Stimulated activated CD8-positive, alpha-beta memory T cell treated with anti-CD3 and anti-CD28 coated beads, Interleukin-2, amount 100 ng/mL, for 48 hours (primary cell): ENCODE measurements around the gene CD300LF.

Experiments
- DNase-seq, 2 donors: peaks; one replicate each; pipeline ENCODE4 v3.0.0-alpha.2; 2020; ENCODE audit warnings: low read depth in 2 of 2

The CD300LF gene

DNA sequence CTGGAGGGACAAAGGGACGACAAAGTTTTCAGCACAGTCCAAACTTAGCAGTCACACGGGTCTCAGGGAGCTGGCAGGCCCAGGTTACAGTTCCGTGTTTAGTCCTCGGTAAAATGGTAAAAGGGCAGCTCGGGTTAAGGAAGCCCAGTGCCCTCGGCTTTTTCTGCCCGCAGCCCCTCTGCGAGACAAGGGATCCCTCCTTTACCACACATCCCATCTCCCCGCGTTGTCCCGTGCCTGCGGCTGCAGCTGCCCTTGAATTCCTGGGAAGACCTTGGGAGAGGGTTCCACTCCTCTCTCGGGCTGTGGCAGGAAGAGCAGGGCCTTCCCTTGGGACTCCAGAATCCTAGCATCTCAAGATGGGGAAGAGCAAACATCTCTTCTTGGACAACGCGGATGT is 17.1 kb upstream of the CD300LF start:
- DNase-seq, result no peak

DNA sequence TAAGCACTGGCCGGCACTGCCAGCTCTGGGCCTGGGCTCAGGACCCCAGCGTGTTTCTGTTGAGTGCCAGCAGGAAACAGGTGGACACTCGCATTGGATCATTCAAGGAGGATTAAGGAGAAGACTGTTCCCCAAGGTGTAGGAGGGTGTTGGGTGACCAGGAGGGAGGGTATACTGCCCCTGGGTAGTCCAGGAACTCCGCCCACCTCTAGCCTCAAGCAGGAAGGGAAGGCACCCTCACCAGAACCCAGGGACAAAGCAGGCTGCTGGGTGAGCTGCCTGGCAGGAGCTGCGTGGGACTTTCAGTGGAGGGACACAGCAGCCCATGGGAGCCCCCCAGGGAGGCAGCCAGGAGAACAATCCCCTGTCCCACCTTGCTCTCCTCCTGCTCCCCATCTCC is 16.6 kb upstream of the CD300LF start:
- DNase-seq, result no peak

DNA sequence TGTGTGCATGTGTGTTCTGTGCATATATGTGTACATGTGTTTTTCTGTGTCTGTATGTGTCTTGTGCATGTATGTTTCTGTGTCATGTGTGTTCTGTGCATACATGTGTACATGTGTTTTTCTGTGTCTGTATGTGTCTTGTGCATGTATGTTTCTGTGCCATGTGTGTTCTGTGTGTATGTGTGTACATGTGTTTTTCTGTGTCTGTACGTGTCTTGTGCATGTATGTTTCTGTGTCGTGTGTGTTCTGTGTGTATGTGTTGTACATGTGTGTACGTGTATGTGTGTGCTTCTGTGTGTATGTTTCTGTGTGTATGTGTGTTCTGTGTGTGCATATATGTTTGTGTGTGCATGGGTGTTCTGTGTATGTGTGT is 16.0 kb upstream of the CD300LF start:
- DNase-seq, result no peak

DNA sequence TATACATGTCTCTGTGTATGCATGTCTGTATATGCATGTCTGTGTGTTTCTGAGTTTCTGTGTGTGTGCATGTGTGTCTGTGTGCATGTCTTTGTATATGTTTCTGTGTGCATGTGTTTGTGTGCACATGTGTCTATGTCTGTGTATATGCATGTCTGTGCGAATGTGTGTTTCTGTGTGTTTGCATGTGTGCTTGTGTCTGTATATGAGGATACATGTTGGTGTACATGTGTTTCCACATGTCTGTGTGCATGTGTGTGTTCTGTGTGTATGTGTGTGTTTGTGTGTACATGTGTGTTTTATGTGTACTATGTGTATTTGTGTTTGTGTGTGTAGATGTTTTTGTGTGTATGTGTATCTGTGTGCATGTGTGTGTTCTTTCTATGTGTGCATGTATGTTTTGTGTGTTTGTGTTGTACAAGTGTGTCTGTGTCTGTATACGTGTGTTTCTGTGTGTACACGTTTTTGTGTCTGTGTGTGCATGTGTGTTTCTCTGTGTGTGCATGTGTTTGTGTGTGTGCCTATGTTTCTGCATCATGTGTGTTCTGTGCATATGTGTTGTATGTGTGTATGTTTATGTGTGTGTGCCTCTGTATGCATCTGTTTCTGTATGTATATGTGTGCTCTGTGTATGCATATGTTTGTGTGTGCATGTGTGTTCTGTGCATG is 15.4 kb upstream of the CD300LF start:
- no peak for DNase-seq

DNA sequence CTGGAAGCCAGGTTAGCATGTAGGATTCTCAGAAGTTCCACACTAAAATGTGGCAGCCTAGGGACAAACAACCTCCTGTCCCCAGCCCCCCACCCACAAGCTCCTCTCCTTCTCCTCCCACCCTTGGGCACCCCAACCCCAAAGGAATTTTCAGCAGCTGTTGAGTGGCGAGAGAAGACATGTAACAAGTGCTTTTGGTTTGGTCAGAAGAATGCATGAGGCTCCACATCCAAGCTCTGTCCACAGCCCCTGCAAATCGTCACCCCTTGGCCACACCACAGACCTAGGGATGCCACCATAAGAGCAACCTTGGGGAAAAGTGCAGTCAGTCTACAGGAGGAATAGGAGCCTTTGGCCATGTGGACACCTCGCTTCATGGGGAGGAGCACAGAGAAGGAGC is 12.4 kb upstream of the CD300LF start:
- DNase-seq, result no peak

DNA sequence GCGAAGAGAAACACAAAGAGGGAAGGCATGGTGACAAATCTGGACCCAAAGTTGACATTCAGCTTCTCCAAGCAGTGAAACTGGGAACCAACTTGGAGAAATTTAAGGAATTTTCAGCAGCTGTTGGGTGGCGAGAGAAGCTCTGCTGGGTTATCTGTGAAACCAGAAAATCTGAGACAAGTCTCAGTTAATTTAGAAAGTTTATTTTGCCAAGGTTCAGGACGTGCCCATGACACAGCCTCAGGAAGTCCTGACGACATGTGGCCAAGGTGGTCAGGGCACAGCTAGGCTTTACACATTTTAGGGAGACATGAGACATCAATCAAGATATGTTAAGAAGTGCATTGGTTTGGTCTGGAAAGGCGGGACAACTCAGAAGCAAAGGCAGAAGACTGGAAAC is 11.2 kb upstream of the CD300LF start:
- no peak for DNase-seq

DNA sequence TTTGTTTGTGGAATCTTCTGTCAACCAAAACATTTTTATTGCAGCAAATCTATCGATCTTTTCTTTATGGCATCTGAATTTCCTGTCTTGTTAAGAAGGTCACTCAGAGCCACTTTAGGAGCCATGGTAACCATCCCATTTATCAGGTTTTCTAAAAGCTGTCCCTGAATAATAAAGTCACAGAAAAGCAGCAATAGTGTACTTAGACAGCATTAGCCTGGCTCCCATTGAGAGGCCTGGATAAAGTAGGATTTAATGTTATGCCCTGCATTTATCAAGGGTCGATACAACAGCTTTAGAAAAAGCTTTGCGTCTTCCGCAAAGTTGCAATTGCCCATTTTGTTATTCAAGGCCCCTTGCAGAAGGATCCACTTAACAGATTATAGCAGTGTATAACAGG is 10.1 kb upstream of the CD300LF start:
- DNase-seq, result no peak

DNA sequence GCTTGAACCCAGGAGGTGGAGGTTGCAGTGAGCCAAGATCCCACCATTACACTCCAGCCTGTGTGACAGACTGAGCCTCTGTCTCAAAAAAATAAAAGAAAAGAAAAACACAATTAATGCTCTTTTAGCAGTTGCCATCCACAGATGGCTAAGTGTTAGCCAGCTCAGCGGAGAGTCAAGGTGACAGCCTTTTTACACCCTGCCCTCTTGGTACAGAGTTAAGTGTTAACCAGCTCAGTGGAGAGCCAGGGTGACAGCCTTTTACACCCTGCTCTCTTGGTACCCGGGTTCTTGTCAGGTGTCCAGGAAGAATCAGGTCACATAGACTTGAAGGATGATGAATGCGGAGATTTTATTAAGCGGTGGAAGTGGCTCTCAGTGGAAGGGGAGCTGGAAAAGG is 7.8 kb upstream of the CD300LF start:
- DNase-seq, result no peak

DNA sequence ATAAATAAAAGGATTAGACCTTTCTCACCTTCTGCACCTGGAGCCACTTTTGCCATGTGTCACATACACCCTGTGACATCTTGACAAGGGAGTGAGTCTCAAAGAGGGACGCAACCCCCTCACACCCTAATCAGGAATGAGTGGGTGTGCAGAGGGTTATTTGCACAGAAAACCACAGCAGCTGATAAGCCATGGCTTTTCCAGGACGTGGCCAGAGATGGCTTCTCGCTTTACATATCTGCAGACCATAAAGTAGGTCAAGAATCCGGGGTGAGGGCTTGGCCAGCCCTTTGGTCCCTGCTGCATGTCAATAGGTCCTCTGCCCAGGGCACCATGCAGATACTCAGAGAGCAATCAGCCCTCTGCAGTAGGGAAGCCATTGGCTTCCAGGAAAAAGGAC is 2.4 kb upstream of the CD300LF start:
- no peak for DNase-seq

DNA sequence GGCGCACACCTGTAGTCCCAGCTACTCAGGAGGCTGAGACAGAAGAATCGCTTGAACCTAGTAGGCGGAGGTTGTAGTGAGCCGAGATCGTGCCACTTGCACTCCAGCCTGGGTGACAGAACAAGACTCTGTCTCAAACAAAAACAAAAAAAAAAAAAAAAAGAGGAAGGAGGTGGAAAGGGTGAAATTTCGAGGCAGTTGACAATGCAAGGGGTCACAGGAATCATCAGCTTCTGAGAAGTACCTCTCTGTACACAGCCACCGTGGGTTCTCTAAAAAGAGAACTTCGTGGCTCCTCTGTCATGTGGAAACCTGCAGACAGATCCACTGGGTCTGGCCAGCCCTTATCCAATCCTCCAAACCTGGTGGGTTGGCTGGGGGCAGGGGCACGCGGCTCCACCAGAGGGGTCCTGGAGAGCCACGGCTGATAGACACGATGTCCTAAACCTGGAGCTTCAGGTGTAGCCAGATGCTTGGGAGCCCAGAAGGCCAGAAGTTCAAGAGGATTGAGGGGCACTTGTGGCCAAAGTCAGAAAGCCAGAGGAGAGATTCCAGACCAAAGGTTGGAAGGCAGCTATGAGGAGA is 540 bp upstream of the CD300LF start:
- DNase-seq, result no peak

DNA sequence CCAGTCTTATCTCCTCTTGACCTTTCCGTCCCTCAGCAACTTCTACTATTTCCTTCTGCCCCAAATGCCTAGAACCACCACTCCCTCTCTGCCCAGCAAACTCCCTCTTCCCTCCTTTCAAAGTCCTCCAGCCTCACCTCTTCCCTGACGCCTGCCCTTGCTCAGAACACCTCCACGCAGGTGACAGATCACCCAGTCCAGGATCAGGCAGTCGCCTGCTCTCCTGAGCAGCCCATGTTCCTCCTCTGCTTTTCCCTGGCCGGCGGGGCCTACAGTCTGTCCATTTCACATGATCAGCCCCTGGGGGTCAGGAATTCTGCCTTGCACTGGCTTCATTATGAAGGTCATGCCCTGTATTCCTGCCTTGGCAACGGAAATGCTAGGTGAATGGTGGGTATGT is 422 bp downstream of the CD300LF start:
- no peak for DNase-seq

DNA sequence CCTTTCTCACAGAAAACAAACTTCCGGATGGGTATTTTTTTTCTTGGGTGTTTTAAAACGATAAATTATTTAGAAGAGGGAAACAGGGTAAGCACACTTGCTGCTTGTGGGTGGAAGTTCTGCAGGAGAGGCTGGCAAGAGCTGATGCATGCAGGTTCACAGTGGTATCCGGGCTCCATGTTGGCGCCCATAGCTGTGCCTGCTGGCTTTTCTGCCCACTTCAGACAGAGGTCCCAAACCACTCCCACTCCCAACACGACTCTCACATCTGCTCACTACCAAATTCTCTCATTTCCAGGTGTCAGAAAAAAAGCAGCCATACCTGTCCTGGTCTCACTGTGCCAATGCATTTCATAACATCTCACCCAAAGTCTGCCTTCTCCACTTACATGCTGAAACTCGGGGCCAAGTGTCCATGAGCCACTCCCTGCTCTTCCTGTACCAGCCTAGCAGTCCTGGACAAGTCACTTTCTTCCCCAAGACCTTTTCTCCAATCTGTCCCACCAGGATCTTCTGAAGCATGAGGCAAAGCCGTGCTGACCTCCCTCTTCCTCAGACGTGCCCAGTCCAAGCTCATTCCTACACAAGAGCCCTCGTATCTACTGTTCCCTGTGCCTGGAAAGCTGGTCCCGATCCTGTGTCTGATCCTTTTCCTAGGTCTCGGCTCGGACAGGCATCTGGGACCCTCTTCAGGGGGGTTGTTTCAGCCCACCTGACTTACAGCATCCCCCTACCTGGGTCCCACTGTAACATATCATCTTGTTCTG is 1.5 kb downstream of the CD300LF start:
- no peak for DNase-seq

DNA sequence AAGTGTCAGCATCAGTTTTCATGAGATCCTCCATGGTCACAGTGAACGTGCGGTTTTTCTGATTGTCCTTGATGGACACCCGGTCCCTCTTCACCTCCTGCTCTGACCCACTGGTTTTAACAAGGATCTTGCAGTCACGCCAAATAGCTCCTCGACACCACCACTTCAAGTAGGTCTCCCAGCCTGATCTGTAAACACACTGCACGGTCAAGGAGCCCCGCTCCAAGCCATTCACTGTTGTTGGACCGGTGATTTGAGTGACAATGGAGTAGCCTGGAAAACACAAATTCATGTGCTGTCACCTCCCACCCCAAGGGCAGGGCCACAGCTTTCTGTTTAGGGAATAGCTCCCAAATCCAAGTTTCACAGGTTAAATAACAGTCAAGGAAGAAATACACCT is 8.2 kb downstream of the CD300LF start:
- no peak for DNase-seq

DNA sequence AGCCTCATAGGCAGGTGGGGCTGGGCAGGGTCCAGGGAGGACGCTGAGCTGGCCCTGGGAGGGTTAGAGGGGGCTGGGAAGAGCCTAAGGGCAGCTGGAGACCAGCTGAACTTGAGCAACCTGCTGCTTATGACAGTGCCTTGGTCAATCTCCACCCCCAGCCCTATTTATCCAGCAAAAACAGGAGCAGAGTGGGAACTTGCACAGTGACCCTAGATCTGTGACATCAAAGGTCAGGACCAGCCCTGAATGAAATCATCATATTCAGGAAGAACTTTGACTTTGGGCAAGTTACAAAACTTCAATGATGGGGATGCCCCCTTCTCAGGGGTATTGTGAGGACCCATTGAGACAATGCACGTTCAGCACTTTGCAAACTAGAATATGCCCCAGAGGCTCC is 9.4 kb downstream of the CD300LF start:
- no peak for DNase-seq

DNA sequence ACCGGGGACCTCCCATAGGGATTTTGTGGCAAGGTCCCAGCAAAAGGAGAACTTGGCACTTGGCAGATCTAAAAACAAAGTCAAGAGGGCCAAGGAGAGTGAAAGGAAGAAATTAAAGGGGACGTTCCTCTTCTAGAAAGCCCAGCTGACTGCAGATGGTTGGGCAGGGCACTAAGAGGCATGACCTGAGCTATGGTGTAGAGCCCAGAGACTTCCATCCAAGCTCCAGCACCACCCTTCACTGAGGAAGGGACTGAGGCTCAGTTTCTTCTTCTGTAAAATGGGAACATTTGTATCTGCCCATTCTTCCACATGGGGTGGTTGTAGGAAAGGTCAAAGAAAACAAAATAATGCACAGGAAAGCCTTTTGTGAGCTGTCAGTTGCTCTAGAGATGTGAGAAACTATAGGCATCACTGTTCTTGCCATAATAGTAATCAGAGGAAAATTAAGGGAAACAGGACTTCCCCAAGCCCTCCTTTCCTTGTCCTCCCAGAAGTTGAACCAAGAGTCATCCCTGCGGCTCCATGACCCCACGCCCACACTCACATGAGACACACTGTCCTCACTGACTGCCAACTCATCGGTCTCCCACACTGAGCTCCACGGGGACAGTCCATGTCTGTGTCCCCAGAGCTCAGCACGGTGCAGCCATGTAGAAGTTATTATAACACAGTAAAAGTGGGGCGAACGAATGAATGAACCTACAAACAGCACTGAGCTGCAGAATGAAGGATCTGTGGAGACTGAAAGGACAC is 10.4 kb downstream of the CD300LF start:
- DNase-seq, result no peak

DNA sequence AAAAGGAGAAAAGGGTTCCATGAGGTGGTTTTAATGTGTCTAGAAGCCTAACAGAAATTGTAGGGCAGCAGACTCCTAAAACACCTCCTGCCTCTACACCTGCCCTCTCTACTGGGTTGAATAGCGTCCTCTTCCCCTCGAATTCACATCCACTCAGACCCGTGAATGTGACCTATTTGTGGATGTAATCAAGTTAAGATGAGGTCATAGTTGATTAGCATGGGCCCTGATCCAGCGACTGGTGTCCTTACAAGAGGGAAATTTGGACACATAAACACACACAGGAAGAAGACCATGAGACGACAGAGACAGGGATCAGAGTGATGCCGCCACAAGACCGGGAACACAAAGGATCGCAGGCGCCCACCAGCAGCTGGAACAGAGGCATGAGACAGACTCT is 13.5 kb downstream of the CD300LF start:
- no peak for DNase-seq

DNA sequence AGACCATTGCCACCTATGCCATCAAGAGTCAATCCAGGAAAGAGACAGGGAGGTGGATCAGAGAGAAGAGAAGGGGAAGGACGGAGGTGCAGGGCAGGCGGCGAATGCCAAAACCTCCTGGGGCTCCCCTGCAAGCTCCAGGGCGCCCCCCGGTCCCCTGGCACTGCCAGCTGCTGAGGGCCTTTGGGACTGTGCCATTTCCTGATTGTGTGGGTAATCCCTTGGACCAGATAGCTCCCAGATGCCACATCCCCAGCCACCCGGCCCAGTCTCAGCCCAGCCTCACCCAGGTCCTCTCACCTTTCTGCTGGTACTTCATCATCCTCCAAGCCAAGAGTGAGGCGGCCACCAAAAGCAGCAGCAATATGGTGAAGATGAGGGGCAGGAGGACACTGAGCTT is 14.7 kb downstream of the CD300LF start:
- DNase-seq, result no peak

DNA sequence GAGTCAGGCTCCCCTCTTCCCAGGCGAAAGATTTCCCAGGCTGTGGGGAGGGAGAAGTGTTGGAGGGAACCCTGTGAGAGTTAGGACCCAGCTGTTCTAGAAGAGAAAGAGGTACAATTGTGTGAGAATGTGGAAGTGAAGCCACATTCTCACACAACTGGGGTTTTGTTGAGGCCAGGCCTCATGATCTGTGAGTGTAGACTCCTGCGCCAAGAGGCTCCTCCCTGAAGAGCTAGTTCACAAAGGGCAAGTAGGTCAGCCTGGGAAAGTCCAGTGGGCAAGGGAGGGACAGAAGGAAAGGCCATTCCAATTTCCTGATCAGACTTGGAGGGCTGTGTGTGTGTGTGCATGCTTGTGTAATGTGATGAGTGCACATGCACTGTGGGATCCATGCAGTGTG is 15.2 kb downstream of the CD300LF start:
- DNase-seq, result no peak

DNA sequence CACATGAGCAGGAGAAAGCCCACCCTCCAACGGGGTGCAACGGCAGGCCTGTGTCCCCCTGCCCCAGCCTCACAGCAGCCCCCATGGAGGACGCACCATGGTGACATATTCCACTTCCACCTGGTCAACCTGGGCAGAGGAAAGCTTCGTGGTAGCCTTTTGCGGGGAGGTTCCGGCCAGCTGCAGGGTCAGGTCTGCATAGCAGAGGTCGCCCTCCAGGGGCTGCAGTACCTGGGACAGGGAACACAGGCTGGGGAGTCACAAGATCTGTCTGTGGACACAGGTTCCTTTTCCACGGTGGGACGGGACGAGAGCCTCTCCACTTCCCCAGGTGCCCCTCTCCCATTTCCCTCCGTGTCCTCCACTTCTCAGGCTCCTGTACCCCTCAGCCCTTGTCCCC is 17.1 kb downstream of the CD300LF start:
- DNase-seq, result no peak

DNA sequence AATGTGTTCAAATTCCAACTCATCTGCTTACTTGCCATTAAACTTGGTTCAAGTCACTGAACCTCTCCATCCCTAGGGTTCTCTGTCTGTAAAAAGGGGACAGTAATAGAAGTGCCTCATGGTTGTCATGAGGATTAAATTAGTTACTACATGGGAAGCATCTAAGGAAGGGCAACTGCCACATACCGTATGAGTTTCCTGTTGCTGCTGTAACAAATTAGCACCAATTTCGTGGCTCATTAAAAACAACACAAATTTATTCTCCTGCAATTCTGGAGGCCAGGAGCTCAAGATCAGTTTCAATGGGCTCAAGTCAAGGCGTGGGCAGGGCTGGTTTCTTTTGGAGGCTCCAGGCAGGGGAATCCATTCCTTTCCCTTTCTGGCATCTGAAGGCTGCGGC is 18.6 kb downstream of the CD300LF start:
- no peak for DNase-seq

DNA sequence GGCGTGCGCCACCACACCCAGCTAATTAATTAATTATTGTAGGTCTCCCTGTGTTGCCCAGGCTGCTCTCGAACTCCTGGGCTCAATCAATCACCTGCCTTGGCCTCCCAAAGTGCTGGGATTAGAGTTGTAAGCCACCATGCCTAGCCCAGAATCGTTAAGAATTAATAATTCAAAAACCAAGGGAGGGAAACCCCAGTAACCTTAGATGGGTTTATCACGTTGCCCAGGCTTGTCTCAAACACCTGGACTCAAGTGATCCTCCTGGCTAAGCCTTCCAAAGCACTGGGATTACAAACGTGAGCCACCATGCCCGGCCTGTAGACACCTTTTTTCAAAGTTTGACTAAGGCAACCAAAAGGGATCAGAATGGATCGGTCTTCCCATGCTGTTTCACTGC is 21.6 kb downstream of the CD300LF start:
- DNase-seq, result no peak

DNA sequence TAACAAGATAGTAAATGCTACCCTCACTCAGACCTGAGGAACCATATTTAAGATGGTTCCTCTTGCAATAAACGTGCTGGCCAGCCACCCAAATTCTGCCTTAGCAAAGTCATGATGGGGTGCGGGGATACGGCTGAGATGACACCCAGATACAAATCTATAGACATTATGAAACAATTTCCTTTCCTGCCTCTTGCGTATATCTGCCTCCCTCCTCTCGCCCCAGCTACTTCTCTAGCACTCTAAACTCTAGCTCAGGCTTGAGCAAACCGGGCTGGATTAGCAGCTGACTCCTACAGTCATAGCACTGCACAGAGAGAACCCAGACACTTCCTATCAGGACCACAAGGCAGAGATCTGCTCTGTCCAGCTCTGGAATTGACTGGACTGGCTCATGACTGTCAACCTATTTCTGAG is 22.3 kb downstream of the CD300LF start:
- DNase-seq, result no peak

DNA sequence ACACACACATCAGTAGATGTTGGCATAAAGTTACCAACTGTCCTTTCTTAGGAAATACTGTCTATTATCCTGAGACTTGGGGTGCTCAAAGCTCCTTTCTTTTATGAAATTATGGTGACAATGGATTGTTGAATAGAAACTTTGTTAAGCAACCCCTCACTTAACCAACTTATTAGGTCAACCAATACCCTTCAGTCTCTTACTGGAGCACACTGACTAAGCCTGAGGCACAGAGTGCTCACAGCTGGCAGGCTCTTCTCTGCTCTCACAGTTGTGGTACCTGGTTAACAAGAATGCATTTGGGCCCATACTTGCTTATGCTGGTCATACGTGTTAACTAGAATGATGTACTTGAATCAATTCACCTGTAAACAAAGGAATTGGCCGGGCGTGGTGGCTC is 24.8 kb downstream of the CD300LF start:
- no peak for DNase-seq
